ENCODE results near the gene CACNG1.
"Not testable (repeated sequence)": the region's sequence is repeated elsewhere in the genome, so short reads cannot be mapped to it uniquely, and the experiment has no call there.

CACNG1 gene

GRCh38 chr17:67080804-67081203 lies 36.5 kb downstream of the CACNG1 start:
- no peak for DNase-seq (ENCODE audit: low spot score)
- no peak for TF ChIP-seq CTCF (IDR thresholded peaks at IDR 0.05; ENCODE audit: extremely low read depth, insufficient read depth, missing control alignments)
- in situ Hi-C loops (cut with MboI; ENCODE audit: low pct_unique_long_range_greater_than_20kb, low sequenced_read_pairs, unreplicated experiment), result no loop called here

GRCh38 chr17:67082107-67082506 lies 37.8 kb downstream of the CACNG1 start:
- TF ChIP-seq CTCF (IDR thresholded peaks at IDR 0.05; ENCODE audit: extremely low read depth, insufficient read depth, missing control alignments), result peak; percentile 50
- DNase-seq (ENCODE audit: low spot score), result peak; percentile 65
- in situ Hi-C loops (cut with MboI; ENCODE audit: low pct_unique_long_range_greater_than_20kb, low sequenced_read_pairs, unreplicated experiment), result no loop called here

GRCh38 chr17:67085406-67085805 lies 41.1 kb downstream of the CACNG1 start:
- no peak for DNase-seq (ENCODE audit: low spot score)
- no peak for TF ChIP-seq CTCF (IDR thresholded peaks at IDR 0.05; ENCODE audit: extremely low read depth, insufficient read depth, missing control alignments)
- in situ Hi-C loops (cut with MboI; ENCODE audit: low pct_unique_long_range_greater_than_20kb, low sequenced_read_pairs, unreplicated experiment), result no loop called here

- no peak for TF ChIP-seq CTCF (IDR thresholded peaks at IDR 0.05; ENCODE audit: extremely low read depth, insufficient read depth, missing control alignments)
- in situ Hi-C loops (cut with MboI; ENCODE audit: low pct_unique_long_range_greater_than_20kb, low sequenced_read_pairs, unreplicated experiment), result no loop called here
- DNase-seq (ENCODE audit: low spot score), result no peak
Observed at GRCh38 chr17:67088639-67089038, 44.3 kb downstream of the CACNG1 start.

- no peak for TF ChIP-seq CTCF (IDR thresholded peaks at IDR 0.05; ENCODE audit: extremely low read depth, insufficient read depth, missing control alignments)
- in situ Hi-C loops (cut with MboI; ENCODE audit: low pct_unique_long_range_greater_than_20kb, low sequenced_read_pairs, unreplicated experiment), result no loop called here
- no peak for DNase-seq (ENCODE audit: low spot score)
Observed at GRCh38 chr17:67090341-67090740, 46.0 kb downstream of the CACNG1 start.

GRCh38 chr17:67092291-67092690 lies 47.9 kb downstream of the CACNG1 start:
- TF ChIP-seq CTCF (IDR thresholded peaks at IDR 0.05; ENCODE audit: extremely low read depth, insufficient read depth, missing control alignments), result no peak
- in situ Hi-C loops (cut with MboI; ENCODE audit: low pct_unique_long_range_greater_than_20kb, low sequenced_read_pairs, unreplicated experiment), result no loop called here
- no peak for DNase-seq (ENCODE audit: low spot score)

- DNase-seq (ENCODE audit: low spot score); in situ Hi-C loops (cut with MboI; ENCODE audit: low pct_unique_long_range_greater_than_20kb, low sequenced_read_pairs, unreplicated experiment): not testable (repeated sequence)
Observed at GRCh38 chr17:67092710-67093109, 48.4 kb downstream of the CACNG1 start.
